ENCODE data around the gene C2orf49. TPM values are rescaled to one million over a fixed set of nuclear protein-coding genes. Genes with fewer than 3 reads are reported as not detected.

Gene C2orf49
- total and polyA plus RNA-seq, 2 donors (not counting 1 experiment from before 2014, with no cell fraction given): 7.5 to 29.3 TPM

GRCh38 chr2:105338020-105338385 is 663 bp downstream of the C2orf49 start:
- peak overlapping the region; percentile 97 for H2AFZ ChIP-seq (ENCODE audit: insufficient read depth, low read depth, low read length, poor library complexity, severe bottlenecking)
- no peak for ATAC-seq (ENCODE audit: low read depth)

DNA sequence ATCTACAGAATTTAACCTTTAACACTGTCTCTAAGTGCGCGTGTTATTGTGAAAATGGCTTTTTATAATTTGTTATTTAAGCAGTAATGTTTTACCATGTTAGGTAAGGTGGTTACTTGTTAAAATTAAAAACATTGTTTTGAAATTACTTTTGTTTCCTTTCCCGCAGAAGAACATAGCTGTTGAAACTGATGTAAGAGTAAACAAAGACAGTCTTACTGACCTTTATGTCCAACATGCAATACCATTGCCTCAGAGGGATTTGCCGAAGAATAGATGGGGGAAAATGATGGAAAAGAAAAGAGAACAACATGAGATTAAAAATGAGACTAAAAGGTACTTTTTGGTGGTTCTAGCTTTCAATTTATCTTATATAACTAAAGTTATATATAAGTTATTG is 2.1 kb downstream of the C2orf49 start:
- intact Hi-C loops (cut with micrococcal nuclease): loop anchor here (10.0 kb wide), 1 partner anchor 405 kb away; the partner anchor contains the start of gene NCK2
- H3K4me1 ChIP-seq (ENCODE audit: control insufficient read depth in 2 of 2, insufficient read depth in 2 of 2, low read length in 2 of 2): peaks cover 17 to 21% of the 10 kb centered on the region in 2 donors
- no peak overlapping the region for H3K27ac Mint-ChIP-seq
- peaks cover 0 to 38% of the 10 kb centered on the region in 2 experiments for H3K36me3 ChIP-seq (replicated peaks in 1 of 2; ENCODE audit: control extremely low read depth in 1 of 2, control insufficient read depth in 1 of 2, extremely low read depth in 1 of 2, insufficient read depth in 2 of 2, low read length in 1 of 2)
- H4K20me1 ChIP-seq (ENCODE audit: control insufficient read depth, insufficient read depth, low read length, poor library complexity, severe bottlenecking): no peaks in the 10 kb centered on the region
- no peaks in the 10 kb centered on the region for H3K9me3 Mint-ChIP-seq (ENCODE audit: insufficient read depth)
- peaks cover 31% of the 10 kb centered on the region for H3K79me2 ChIP-seq (ENCODE audit: control insufficient read depth, insufficient read depth, low read length)
- no peak overlapping the region for H3K27ac ChIP-seq (ENCODE audit: low read length in 2 of 2)
- ChIA-PET POLR2A (no interaction called here), CTCF (interaction anchor here (0.6 kb wide), 1 partner anchor 109 kb away, joined by 5 read pairs; no protein-coding TSS in a partner anchor)
- WGBS (ENCODE audit: insufficient coverage): no CpG with 5 or more reads among the region's 4 CpGs
- no peak overlapping the region for H3K4me2 ChIP-seq (replicated peaks; ENCODE audit: low read depth, low read length, poor library complexity, severe bottlenecking)
- H3K9ac ChIP-seq (ENCODE audit: low read length): no peak overlapping the region
- no peak for DNase-seq
- no peaks in the 10 kb centered on the region for H3K27me3 Mint-ChIP-seq
- peaks cover 27% of the 10 kb centered on the region for H3K4me1 Mint-ChIP-seq
- no peak for ATAC-seq (ENCODE audit: low read depth)
- H3K4me3 ChIP-seq (ENCODE audit: control extremely low read depth in 1 of 5, extremely low read depth in 1 of 5, insufficient read depth in 1 of 5, low read depth in 2 of 5, low read length in 4 of 5): no peak overlapping the region
- no peaks in the 10 kb centered on the region for H3K27me3 ChIP-seq (replicated peaks in 1 of 4; ENCODE audit: control extremely low read depth in 1 of 4, control insufficient read depth in 3 of 4, insufficient read depth in 4 of 4, low read length in 3 of 4)
- no peaks in the 10 kb centered on the region for H3K9me3 ChIP-seq (ENCODE audit: control extremely low read depth in 1 of 3, control insufficient read depth in 2 of 3, insufficient read depth in 1 of 3, low read length in 2 of 3)
- TF ChIP-seq, protein P1, sequence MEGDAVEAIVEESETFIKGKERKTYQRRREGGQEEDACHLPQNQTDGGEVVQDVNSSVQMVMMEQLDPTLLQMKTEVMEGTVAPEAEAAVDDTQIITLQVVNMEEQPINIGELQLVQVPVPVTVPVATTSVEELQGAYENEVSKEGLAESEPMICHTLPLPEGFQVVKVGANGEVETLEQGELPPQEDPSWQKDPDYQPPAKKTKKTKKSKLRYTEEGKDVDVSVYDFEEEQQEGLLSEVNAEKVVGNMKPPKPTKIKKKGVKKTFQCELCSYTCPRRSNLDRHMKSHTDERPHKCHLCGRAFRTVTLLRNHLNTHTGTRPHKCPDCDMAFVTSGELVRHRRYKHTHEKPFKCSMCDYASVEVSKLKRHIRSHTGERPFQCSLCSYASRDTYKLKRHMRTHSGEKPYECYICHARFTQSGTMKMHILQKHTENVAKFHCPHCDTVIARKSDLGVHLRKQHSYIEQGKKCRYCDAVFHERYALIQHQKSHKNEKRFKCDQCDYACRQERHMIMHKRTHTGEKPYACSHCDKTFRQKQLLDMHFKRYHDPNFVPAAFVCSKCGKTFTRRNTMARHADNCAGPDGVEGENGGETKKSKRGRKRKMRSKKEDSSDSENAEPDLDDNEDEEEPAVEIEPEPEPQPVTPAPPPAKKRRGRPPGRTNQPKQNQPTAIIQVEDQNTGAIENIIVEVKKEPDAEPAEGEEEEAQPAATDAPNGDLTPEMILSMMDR (IDR thresholded peaks at IDR 0.05): no peak
- no peak for TF ChIP-seq EZH2 (IDR thresholded peaks at IDR 0.05; ENCODE audit: borderline replicate concordance, insufficient read depth, low read depth, low read length, poor library complexity, severe bottlenecking)
- H3K4me3 Mint-ChIP-seq: peak overlapping the region; percentile 71
- no peak overlapping the region for H2AFZ ChIP-seq (ENCODE audit: insufficient read depth, low read depth, low read length, poor library complexity, severe bottlenecking)

More at GRCh38 chr2:105338020-105338385, 663 bp downstream of the C2orf49 start:
- TF ChIP-seq, protein P1 (IDR thresholded peaks at IDR 0.05): no peak
- no peak for TF ChIP-seq EZH2 (IDR thresholded peaks at IDR 0.05; ENCODE audit: borderline replicate concordance, insufficient read depth, low read depth, low read length, poor library complexity, severe bottlenecking)
- no peaks in the 10 kb centered on the region for H4K20me1 ChIP-seq (ENCODE audit: control insufficient read depth, insufficient read depth, low read length, poor library complexity, severe bottlenecking)
- H3K27ac ChIP-seq (ENCODE audit: low read length in 2 of 2): peak overlapping the region; percentile 92 to 98
- peaks cover 17 to 21% of the 10 kb centered on the region in 2 donors for H3K4me1 ChIP-seq (ENCODE audit: control insufficient read depth in 2 of 2, insufficient read depth in 2 of 2, low read length in 2 of 2)
- peak overlapping the region; percentile 100 for H3K4me3 Mint-ChIP-seq
- H3K9me3 ChIP-seq (ENCODE audit: control extremely low read depth in 1 of 3, control insufficient read depth in 2 of 3, insufficient read depth in 1 of 3, low read length in 2 of 3): no peaks in the 10 kb centered on the region
- H3K36me3 ChIP-seq (replicated peaks in 1 of 2; ENCODE audit: control extremely low read depth in 1 of 2, control insufficient read depth in 1 of 2, extremely low read depth in 1 of 2, insufficient read depth in 2 of 2, low read length in 1 of 2): peaks cover 0 to 26% of the 10 kb centered on the region in 2 experiments
- H3K9me3 Mint-ChIP-seq (ENCODE audit: insufficient read depth): no peaks in the 10 kb centered on the region
- peak overlapping the region; percentile 90 for H3K9ac ChIP-seq (ENCODE audit: low read length)
- no peak for DNase-seq
- intact Hi-C loops (cut with micrococcal nuclease): loop anchor here (10.0 kb wide), 1 partner anchor 407 kb away; the partner anchor contains the start of gene NCK2
- H3K27me3 Mint-ChIP-seq: no peaks in the 10 kb centered on the region
- ChIA-PET POLR2A (interaction anchor here (1.3 kb wide), 1 partner anchor 9 kb away, joined by 6 read pairs; no protein-coding TSS in a partner anchor), CTCF (no interaction called here)
- H3K4me3 ChIP-seq (ENCODE audit: control extremely low read depth in 1 of 5, extremely low read depth in 1 of 5, insufficient read depth in 1 of 5, low read depth in 2 of 5, low read length in 4 of 5): peak overlapping the region; percentile 84 to 95 (median 86)
- H3K27ac Mint-ChIP-seq: peak overlapping the region; percentile 89
- no peaks in the 10 kb centered on the region for H3K27me3 ChIP-seq (replicated peaks in 1 of 4; ENCODE audit: control extremely low read depth in 1 of 4, control insufficient read depth in 3 of 4, insufficient read depth in 4 of 4, low read length in 3 of 4)
- peaks cover 27% of the 10 kb centered on the region for H3K4me1 Mint-ChIP-seq
- H3K4me2 ChIP-seq (replicated peaks; ENCODE audit: low read depth, low read length, poor library complexity, severe bottlenecking): peak overlapping the region; percentile 74
- peaks cover 31% of the 10 kb centered on the region for H3K79me2 ChIP-seq (ENCODE audit: control insufficient read depth, insufficient read depth, low read length)
- 20% methylated on average over 3 of the region's 5 CpGs for WGBS (ENCODE audit: insufficient coverage)

All from B cell (primary cell).